CD4-positive, alpha-beta T cell (primary cell): ENCODE results near the gene TAX1BP1. TPM values are rescaled to one million over a fixed set of nuclear protein-coding genes. Genes with fewer than 3 reads are reported as not detected.

Experiments
- ATAC-seq: fragments of 200-7000 bp; cut with Tn5 transposase; one replicate; pipeline ENCODE4 v1.10.0; 2022; ENCODE audit warnings: mild to moderate bottlenecking; ENCODE audit not compliant: poor library complexity
- CTCF ChIA-PET: fragments of 350-600 bp; sonication (Branson Sonifier 250); formaldehyde crosslinking; loops from one replicate; lab custom pipeline; 2021; ENCODE audit warnings: antibody characterized with exemption, inconsistent platforms; lab: Charles Lee
- POLR2A ChIA-PET: fragments of 350-600 bp; sonication (Branson Sonifier 250); formaldehyde crosslinking; loops from one replicate; lab custom pipeline; 2021; ENCODE audit warnings: antibody characterized with exemption, inconsistent platforms; lab: Charles Lee
- DNase-seq, 14 experiments: peaks; one replicate each; pipeline ENCODE4 v3.0.0-alpha.2; 2013 to 2020; ENCODE audit warnings: mixed read lengths in 2 of 14
- H3K27ac ChIP-seq, 2 donors: one replicate each; pipeline versions ENCODE4 v1.5.1 to v1.7.0; 2013; ENCODE audit warnings: low read length in 2 of 2, low read depth in 1 of 2, mild to moderate bottlenecking in 1 of 2
- H3K27me3 ChIP-seq, 2 experiments: 1 replicate in 1 of 2; 2 replicates in 1 of 2; pipeline versions ENCODE4 v1.6.1 to v1.7.0; 2013; ENCODE audit warnings: low read length in 2 of 2, control low read depth in 1 of 2, mild to moderate bottlenecking in 1 of 2, moderate library complexity in 1 of 2; ENCODE audit not compliant: insufficient read depth in 2 of 2, control insufficient read depth in 1 of 2
- H3K36me3 ChIP-seq: one replicate; pipeline ENCODE4 v1.6.1; 2013; ENCODE audit warnings: low read length, control low read depth; ENCODE audit not compliant: insufficient read depth
- H3K4me1 ChIP-seq: one replicate; pipeline ENCODE4 v1.6.1; 2013; ENCODE audit warnings: low read length, control low read depth; ENCODE audit not compliant: insufficient read depth
- H3K4me3 ChIP-seq: one replicate; pipeline ENCODE4 v1.5.1; 2013; ENCODE audit warnings: mild to moderate bottlenecking, low read length, moderate library complexity
- H3K9me3 ChIP-seq, 2 experiments: 1 replicate in 1 of 2; 2 replicates in 1 of 2; pipeline versions ENCODE4 v1.6.1 to v1.7.0; 2013; ENCODE audit warnings: low read length in 2 of 2, mild to moderate bottlenecking in 2 of 2, control low read depth in 1 of 2, moderate library complexity in 1 of 2; ENCODE audit not compliant: control insufficient read depth in 1 of 2, insufficient read depth in 1 of 2
- H3K27ac Mint-ChIP-seq: one replicate; pipeline ENCODE4 v1.8.0; 2020; ENCODE audit warnings: mixed read lengths
- H3K27me3 Mint-ChIP-seq: one replicate; pipeline ENCODE4 v1.8.0; 2021; ENCODE audit warnings: mixed read lengths
- H3K36me3 Mint-ChIP-seq: one replicate; pipeline ENCODE4 v1.8.0; 2021; ENCODE audit warnings: low read depth, mixed read lengths
- H3K4me1 Mint-ChIP-seq: one replicate; pipeline ENCODE4 v1.8.0; 2021; ENCODE audit warnings: low read depth, mixed read lengths
- H3K4me3 Mint-ChIP-seq: one replicate; pipeline ENCODE4 v1.8.0; 2020; ENCODE audit warnings: mild to moderate bottlenecking, mixed read lengths
- H3K9me3 Mint-ChIP-seq: one replicate; pipeline ENCODE4 v1.8.0; 2020; ENCODE audit warnings: mixed read lengths
- CTCF ChIP-seq: fragments of 200-600 bp; IDR thresholded peaks from one replicate; pipeline ENCODE4 v1.8.0; 2022; ENCODE audit warnings: antibody characterized with exemption, mild to moderate bottlenecking
- intact Hi-C, 2 experiments: fragments of 100-400 bp; cut with DNase I in 1 of 2; cut with micrococcal nuclease in 1 of 2; formaldehyde crosslinking; loops; one replicate each; pipeline versions ENCODE4 v1.15.1 to v1.9.0; 2023 to 2025; cut with DNase I, micrococcal nuclease
- total RNA-seq, 174 experiments: library from RNA in 2 of 174; stranded (reverse) in 2 of 174; gene quantifications; one replicate each; pipeline ENCODE4 v1.2.3 and lab custom pipeline; 2021 to 2026

The TAX1BP1 gene
- total RNA-seq, 2 experiments from 2014 or later = 115 TPM

- CTCF ChIA-PET = no interaction called here
- Mint-ChIP-seq H3K9me3 (no peaks in the 10 kb centered on the region), H3K36me3 (no peaks in the 10 kb centered on the region), H3K27me3 (no peaks in the 10 kb centered on the region), H3K4me3 (no peak overlapping the region), H3K4me1 (no peaks in the 10 kb centered on the region), H3K27ac (no peak overlapping the region)
- intact Hi-C loops = no loop called here
- ATAC-seq (no peak), DNase-seq (peak in 1 of 14 experiments; percentile 34)
- no peaks in the 10 kb centered on the region for H3K36me3 ChIP-seq
- no peak for TF ChIP-seq CTCF
- H3K4me1 ChIP-seq = no peaks in the 10 kb centered on the region
- no peaks in the 10 kb centered on the region for H3K27me3 ChIP-seq
- H3K9me3 ChIP-seq = no peaks in the 10 kb centered on the region
- no peak overlapping the region for H3K27ac ChIP-seq
- POLR2A ChIA-PET = no interaction called here
- no peak overlapping the region for H3K4me3 ChIP-seq
Observed at GRCh38 chr7:27866256-27866655, 126.3 kb downstream of the TAX1BP1 start.

- no peak for TF ChIP-seq CTCF
- H3K36me3 ChIP-seq = no peaks in the 10 kb centered on the region
- intact Hi-C loops = no loop called here
- no peaks in the 10 kb centered on the region for H3K27me3 Mint-ChIP-seq
- no peaks in the 10 kb centered on the region for H3K36me3 Mint-ChIP-seq
- H3K4me1 Mint-ChIP-seq = no peaks in the 10 kb centered on the region
- DNase-seq (no peak), ATAC-seq (no peak)
- H3K4me3 ChIP-seq = no peak overlapping the region
- no peak overlapping the region for H3K4me3 Mint-ChIP-seq
- H3K27me3 ChIP-seq = no peaks in the 10 kb centered on the region
- H3K27ac Mint-ChIP-seq = no peak overlapping the region
- POLR2A ChIA-PET = no interaction called here
- CTCF ChIA-PET = no interaction called here
- no peaks in the 10 kb centered on the region for H3K4me1 ChIP-seq
- no peak overlapping the region for H3K27ac ChIP-seq
- H3K9me3 Mint-ChIP-seq = no peaks in the 10 kb centered on the region
- no peaks in the 10 kb centered on the region for H3K9me3 ChIP-seq
Observed at GRCh38 chr7:27866828-27867672, 127.1 kb downstream of the TAX1BP1 start.

- CTCF ChIA-PET = no interaction called here
- H3K9me3 Mint-ChIP-seq = no peaks in the 10 kb centered on the region
- H3K27ac Mint-ChIP-seq = no peak overlapping the region
Observed at GRCh38 chr7:27868131-27868550, 128.2 kb downstream of the TAX1BP1 start.

More at GRCh38 chr7:27868131-27868550, 128.2 kb downstream of the TAX1BP1 start:
- Mint-ChIP-seq H3K4me1 (no peaks in the 10 kb centered on the region), H3K4me3 (no peak overlapping the region), H3K27me3 (no peaks in the 10 kb centered on the region), H3K36me3 (no peaks in the 10 kb centered on the region)
- Histone ChIP-seq H3K27ac (no peak overlapping the region), H3K27me3 (no peaks in the 10 kb centered on the region), H3K9me3 (no peaks in the 10 kb centered on the region), H3K4me3 (no peak overlapping the region), H3K36me3 (no peaks in the 10 kb centered on the region), H3K4me1 (no peaks in the 10 kb centered on the region)
- POLR2A ChIA-PET = no interaction called here
- ATAC-seq (no peak), DNase-seq (no peak)
- intact Hi-C loops = no loop called here
- TF ChIP-seq CTCF = no peak
